GM04504 (cell line): ENCODE data around the gene HMGA1.

Experiments used
- DNase-seq: peaks from one replicate; pipeline ENCODE4 v3.0.0-alpha.2; 2012; ENCODE audit warnings: low read depth

The HMGA1 gene

GRCh38 chr6:34292954-34293353, 56.3 kb downstream of the HMGA1 start:
- no peak for DNase-seq

- DNase-seq: no peak
Observed at GRCh38 chr6:34295721-34296120, 59.0 kb downstream of the HMGA1 start.
